Sigmoid colon (tissue), 7 donors: ENCODE results near the gene CYP46A1. TPM values are rescaled to one million over a fixed set of nuclear protein-coding genes. Genes with fewer than 3 reads are reported as not detected.

Experiments
- DNase-seq: peaks from one replicate; pipeline ENCODE4 v3.0.0-alpha.2; 2019
- H3K27ac ChIP-seq, 4 donors: fragments of 200-600 bp; sonication (generic); one replicate each; pipeline ENCODE4 v1.5.1; 2016 to 2019; ENCODE audit warnings: mild to moderate bottlenecking in 1 of 4
- H3K27me3 ChIP-seq, 3 donors: fragments of 200-600 bp; sonication (generic); one replicate each; pipeline ENCODE4 v1.5.1; 2019; ENCODE audit warnings: mild to moderate bottlenecking in 1 of 3
- H3K36me3 ChIP-seq, 4 donors: fragments of 200-600 bp; sonication (generic); one replicate each; pipeline ENCODE4 v1.5.1; 2016 to 2019
- H3K4me1 ChIP-seq, 4 donors: fragments of 200-600 bp; sonication (generic); one replicate each; pipeline ENCODE4 v1.5.1; 2017 to 2019
- H3K4me3 ChIP-seq, 4 donors: fragments of 200-600 bp; sonication (generic); one replicate each; pipeline ENCODE4 v1.5.1; 2017 to 2019; ENCODE audit warnings: mild to moderate bottlenecking in 2 of 4, moderate library complexity in 1 of 4
- H3K9me3 ChIP-seq, 4 donors: fragments of 200-600 bp in 3 of 4; sonication (generic) in 3 of 4; one replicate each; pipeline versions ENCODE4 v1.5.1 to v1.6.1; 2013 to 2019
- EP300 ChIP-seq, 4 donors: sonication (generic); formaldehyde crosslinking; IDR thresholded peaks; one replicate each; pipeline ENCODE4 v1.6.1; 2017; ENCODE audit warnings: antibody characterized with exemption in 4 of 4
- POLR2A ChIP-seq, 2 donors: fragments of 450-650 bp; IDR thresholded peaks; one replicate each; pipeline ENCODE4 v1.6.1; 2016; ENCODE audit warnings: antibody characterized with exemption in 2 of 2, mild to moderate bottlenecking in 2 of 2, moderate library complexity in 2 of 2
- POLR2AphosphoS5 ChIP-seq, 4 donors: sonication (generic); formaldehyde crosslinking; IDR thresholded peaks; one replicate each; pipeline ENCODE4 v1.6.1; 2017; ENCODE audit warnings: antibody characterized with exemption in 4 of 4
- WGBS, 2 donors: extraction: QIAGEN DNeasy Blood & Tissue Kit; methylation state at CpG; one replicate each; pipeline ENCODE4 v1.1.7; 2013; 5-methylcytosine and 5-hydroxymethylcytosine counted together
- intact Hi-C: fragments of 100-400 bp; cut with DNase I; formaldehyde crosslinking; loops from one replicate; pipeline ENCODE4 v1.15.1; 2023
- polyA plus RNA-seq, 3 donors: library from polyadenylated mRNA; stranded (reverse); fragments of 200-250 nt; gene quantifications; one replicate each; pipeline ENCODE4 v1.2.3, GENCODE V29; 2013
- total RNA-seq, 4 donors: library from RNA; depleted of rRNA; stranded (reverse); fragments of >200 nt; gene quantifications; one replicate each; pipeline ENCODE4 v1.1.0, GENCODE V29; 2016
- TF ChIP-seq, protein P1 (sequence below), 4 experiments: fragments of 450-650 bp in 3 of 4; fragments of 200-600 bp in 1 of 4; IDR thresholded peaks; one replicate each; pipeline ENCODE4 v1.5.1; 2016 to 2019; ENCODE audit warnings: antibody characterized with exemption in 4 of 4, mild to moderate bottlenecking in 3 of 4, moderate library complexity in 2 of 4
- donor health status: healthy with polysubstance abuse.
- donor health status: Bipolar disorder and iron deficiency.
- donor health status: healthy.

Gene CYP46A1
- total and polyA plus RNA-seq, 7 donors = under 0.01 to 2.0 (median 0.84) TPM; not detected in 1

- Histone ChIP-seq H3K27me3 (no peaks in the 10 kb centered on the region), H3K36me3 (no peaks in the 10 kb centered on the region), H3K4me3 (no peak overlapping the region), H3K9me3 (no peaks in the 10 kb centered on the region), H3K27ac (peak overlapping the region; percentile 15 to 92 (median 82)), H3K4me1 (peaks cover 0 to 90% (median 89%) of the 10 kb centered on the region in 4 donors)
- WGBS, 2 donors = 53 to 77% methylated on average over 12 of the region's 12 CpGs
- peak; percentile 67 for DNase-seq
- TF ChIP-seq POLR2AphosphoS5 (IDR thresholded peaks at IDR 0.05) = peak in 3 of 4 donors; percentile 69 to 89 (median 74)
- TF ChIP-seq EP300 (IDR thresholded peaks at IDR 0.05) = peak in 1 of 4 donors; percentile 54
- TF ChIP-seq POLR2A (IDR thresholded peaks at IDR 0.05) = no peak
- TF ChIP-seq, protein P1, sequence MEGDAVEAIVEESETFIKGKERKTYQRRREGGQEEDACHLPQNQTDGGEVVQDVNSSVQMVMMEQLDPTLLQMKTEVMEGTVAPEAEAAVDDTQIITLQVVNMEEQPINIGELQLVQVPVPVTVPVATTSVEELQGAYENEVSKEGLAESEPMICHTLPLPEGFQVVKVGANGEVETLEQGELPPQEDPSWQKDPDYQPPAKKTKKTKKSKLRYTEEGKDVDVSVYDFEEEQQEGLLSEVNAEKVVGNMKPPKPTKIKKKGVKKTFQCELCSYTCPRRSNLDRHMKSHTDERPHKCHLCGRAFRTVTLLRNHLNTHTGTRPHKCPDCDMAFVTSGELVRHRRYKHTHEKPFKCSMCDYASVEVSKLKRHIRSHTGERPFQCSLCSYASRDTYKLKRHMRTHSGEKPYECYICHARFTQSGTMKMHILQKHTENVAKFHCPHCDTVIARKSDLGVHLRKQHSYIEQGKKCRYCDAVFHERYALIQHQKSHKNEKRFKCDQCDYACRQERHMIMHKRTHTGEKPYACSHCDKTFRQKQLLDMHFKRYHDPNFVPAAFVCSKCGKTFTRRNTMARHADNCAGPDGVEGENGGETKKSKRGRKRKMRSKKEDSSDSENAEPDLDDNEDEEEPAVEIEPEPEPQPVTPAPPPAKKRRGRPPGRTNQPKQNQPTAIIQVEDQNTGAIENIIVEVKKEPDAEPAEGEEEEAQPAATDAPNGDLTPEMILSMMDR (IDR thresholded peaks at IDR 0.05) = no peak
- intact Hi-C loops = no loop called here
These were observed 73.4 kb downstream of the CYP46A1 start for GRCh38 chr14:99757331-99758070.

DNA sequence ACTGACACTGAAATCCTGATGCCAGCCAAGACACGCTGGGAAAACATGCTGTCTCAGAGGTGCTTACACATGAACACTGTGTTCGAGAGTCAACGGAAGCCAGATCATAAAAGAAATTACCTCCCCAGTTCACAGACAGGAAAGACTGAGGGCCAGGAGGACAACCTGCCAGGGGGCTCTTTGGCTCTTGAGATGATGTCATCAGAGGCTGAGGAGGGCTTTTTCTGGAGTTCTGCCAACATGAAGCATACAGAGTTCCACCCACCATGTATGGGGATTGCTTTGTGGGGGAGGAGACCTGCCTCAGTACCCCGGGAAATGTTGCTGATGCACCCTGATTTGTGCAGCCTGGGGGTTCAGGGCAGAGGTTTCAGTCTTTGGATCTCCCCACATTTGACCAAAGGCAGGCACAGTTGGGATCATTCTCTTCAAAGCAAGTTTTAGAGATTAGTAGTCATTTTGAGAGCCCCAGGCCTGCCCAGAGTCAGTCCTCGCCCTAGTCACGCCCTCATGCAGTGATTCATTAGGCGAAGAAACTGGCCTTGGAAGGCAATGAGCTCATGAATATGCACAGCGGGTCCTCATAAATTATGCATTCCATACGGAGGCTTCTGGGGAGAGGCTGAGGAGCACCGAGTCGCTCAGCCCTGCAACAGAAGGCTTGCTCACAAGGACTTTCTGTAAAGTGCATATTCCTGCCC, 74.2 kb downstream of the CYP46A1 start:
- WGBS, 2 donors = 50 to 70% methylated on average over 11 of the region's 11 CpGs
- peak in 3 of 4 donors; percentile 59 to 73 (median 72) for TF ChIP-seq POLR2AphosphoS5 (IDR thresholded peaks at IDR 0.05)
- TF ChIP-seq EP300 (IDR thresholded peaks at IDR 0.05) = peak in 1 of 4 donors; percentile 19
- TF ChIP-seq POLR2A (IDR thresholded peaks at IDR 0.05) = no peak
- TF ChIP-seq, protein P1 (IDR thresholded peaks at IDR 0.05) = no peak
- H3K4me3 ChIP-seq = no peak overlapping the region
- peak; percentile 72 for DNase-seq
- H3K36me3 ChIP-seq = no peaks in the 10 kb centered on the region
- peaks cover 0 to 82% (median 81%) of the 10 kb centered on the region in 4 donors for H3K4me1 ChIP-seq
- H3K27me3 ChIP-seq = no peaks in the 10 kb centered on the region
- H3K9me3 ChIP-seq = no peaks in the 10 kb centered on the region
- H3K27ac ChIP-seq = peak overlapping the region; percentile 15 to 92 (median 82)
- intact Hi-C loops = no loop called here

- no peaks in the 10 kb centered on the region for H3K36me3 ChIP-seq
- WGBS, 2 donors = 79 to 81% methylated on average over 7 of the region's 7 CpGs
- H3K27me3 ChIP-seq = no peaks in the 10 kb centered on the region
- TF ChIP-seq POLR2AphosphoS5 (IDR thresholded peaks at IDR 0.05) (no peak), EP300 (IDR thresholded peaks at IDR 0.05) (no peak), POLR2A (IDR thresholded peaks at IDR 0.05) (no peak)
- TF ChIP-seq, protein P1 (IDR thresholded peaks at IDR 0.05) = no peak
- intact Hi-C loops = no loop called here
- no peaks in the 10 kb centered on the region for H3K9me3 ChIP-seq
- H3K27ac ChIP-seq = peak overlapping the region in 3 of 4 donors; percentile 79 to 92 (median 85)
- H3K4me3 ChIP-seq = no peak overlapping the region
- H3K4me1 ChIP-seq = peaks cover 0 to 75% (median 74%) of the 10 kb centered on the region in 4 donors
- DNase-seq = peak; percentile 63
These were observed 74.9 kb downstream of the CYP46A1 start for GRCh38 chr14:99758872-99759545.

- intact Hi-C loops = no loop called here
These were observed 75.4 kb downstream of the CYP46A1 start for GRCh38 chr14:99759546-99759925.

More at GRCh38 chr14:99759546-99759925, 75.4 kb downstream of the CYP46A1 start:
- peaks cover 0 to 70% (median 68%) of the 10 kb centered on the region in 4 donors for H3K4me1 ChIP-seq
- H3K27ac ChIP-seq = peak overlapping the region in 3 of 4 donors; percentile 79 to 92 (median 85)
- H3K4me3 ChIP-seq = no peak overlapping the region
- no peaks in the 10 kb centered on the region for H3K9me3 ChIP-seq
- WGBS, 2 donors = 73 to 77% methylated on average over 9 of the region's 9 CpGs
- peak; percentile 46 for DNase-seq
- H3K36me3 ChIP-seq = no peaks in the 10 kb centered on the region
- no peaks in the 10 kb centered on the region for H3K27me3 ChIP-seq
- TF ChIP-seq POLR2AphosphoS5 (IDR thresholded peaks at IDR 0.05) (no peak), EP300 (IDR thresholded peaks at IDR 0.05) (no peak), POLR2A (IDR thresholded peaks at IDR 0.05) (no peak)
- TF ChIP-seq, protein P1 (IDR thresholded peaks at IDR 0.05) = no peak
